Measurements from ENCODE around the gene ELF5. TPM values are rescaled to one million over a fixed set of nuclear protein-coding genes. Genes with fewer than 3 reads are reported as not detected.

Gene ELF5
- total and polyA plus RNA-seq, 10 of the 15 experiments (the other 5 are each of a cell fraction or from before 2014, with no cell fraction given) = not detected

DNA sequence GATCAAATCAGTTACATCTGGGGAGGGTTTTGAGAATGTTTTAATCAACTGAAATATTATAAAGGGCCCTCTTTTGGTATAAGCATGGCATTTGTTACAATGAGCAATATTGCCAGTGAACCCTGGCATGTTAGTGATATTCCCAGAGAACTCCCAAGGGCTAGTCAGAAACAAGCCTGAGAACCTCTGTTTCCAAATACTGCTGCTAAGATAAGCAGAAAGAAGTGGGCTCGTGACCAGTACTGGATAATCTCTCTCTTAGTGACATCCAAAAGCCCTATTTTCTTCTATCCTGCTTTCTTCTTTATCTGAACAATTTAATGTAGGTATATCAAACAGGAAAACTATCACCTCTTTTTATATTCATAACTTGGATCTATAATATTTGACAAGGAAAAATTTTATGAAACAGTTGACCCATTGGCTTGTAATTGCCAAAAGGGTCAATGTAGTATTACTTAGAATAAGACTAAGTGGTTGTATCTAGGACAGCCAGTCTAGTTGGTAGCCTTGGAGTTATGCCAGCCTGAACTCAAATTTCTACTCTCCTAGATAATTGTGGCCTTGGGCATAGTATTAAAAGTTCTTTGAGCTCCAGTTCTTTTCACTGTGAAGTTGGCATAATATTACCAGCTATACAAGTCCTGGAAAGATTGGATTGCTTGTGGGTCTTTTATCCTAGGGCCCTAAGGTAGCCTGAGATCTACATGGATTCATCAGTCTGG lies 59.1 kb downstream of the ELF5 start (continued):
- no peak for TF ChIP-seq ZSCAN29 (IDR thresholded peaks at IDR 0.05)

DNA sequence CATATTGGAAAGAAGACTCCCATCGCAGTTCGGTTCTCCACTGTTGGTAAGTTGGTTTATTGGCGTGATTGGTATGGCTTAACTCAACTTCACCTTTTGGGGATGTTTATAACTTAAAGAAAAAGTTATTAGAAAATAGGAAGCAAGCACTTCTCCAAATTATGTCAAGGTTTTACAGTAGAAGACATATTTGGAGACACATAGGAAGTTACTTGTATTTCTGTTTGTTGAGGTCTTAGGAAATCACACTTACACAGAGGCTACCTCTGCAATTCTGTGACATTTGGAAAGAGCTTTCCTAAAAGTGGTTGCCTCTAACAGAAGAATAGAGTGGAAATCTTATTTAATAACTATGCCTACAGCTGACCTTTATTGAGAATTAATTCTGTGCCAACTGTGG lies 62.5 kb downstream of the ELF5 start:
- ChIA-PET RAD21 (ENCODE audit: unreplicated experiment) (no interaction called here), CTCF (interaction anchor here (0.6 to 3.6 kb wide), 4 partner anchors 11 to 224 kb away, joined by 3 to 13 read pairs (median 6); no protein-coding TSS in a partner anchor), POLR2A (no interaction called here), SMC1A (ENCODE audit: uncharacterized antibody, unreplicated experiment) (interaction anchor here (1.1 to 2.6 kb wide), 3 partner anchors 12 to 150 kb away, joined by 3 to 6 read pairs (median 4); no protein-coding TSS in a partner anchor)
- BruUV-seq (replicated peaks) = no TSS peak
- Histone ChIP-seq H3K9me3 (replicated peaks; ENCODE audit: control insufficient read depth, insufficient read depth, low read length) (no peaks in the 10 kb centered on the region; the same call in 2 of the 3 replicates), H4K20me1 (ENCODE audit: control insufficient read depth, insufficient read depth) (no peaks in the 10 kb centered on the region), H3K79me2 (ENCODE audit: control insufficient read depth, insufficient read depth, low read length) (no peaks in the 10 kb centered on the region), H2AFZ (ENCODE audit: control insufficient read depth, low read depth, low read length) (no peak overlapping the region), H3K27me3 (replicated peaks in 1 of 2; ENCODE audit: control insufficient read depth in 2 of 2, insufficient read depth in 2 of 2, low read length in 1 of 2) (no peaks in the 10 kb centered on the region), H3K4me1 (ENCODE audit: control insufficient read depth, insufficient read depth, low read length) (peaks cover 11% of the 10 kb centered on the region), H3K27ac (ENCODE audit: control insufficient read depth, insufficient read depth) (no peak overlapping the region), H3K4me3 (no peak overlapping the region), H3K4me2 (ENCODE audit: control insufficient read depth, insufficient read depth) (no peak overlapping the region), H3K9ac (ENCODE audit: control insufficient read depth, insufficient read depth, low read length) (no peak overlapping the region), H3K36me3 (ENCODE audit: control insufficient read depth in 2 of 2, insufficient read depth in 2 of 2, low read length in 1 of 2) (peaks cover 2 to 21% of the 10 kb centered on the region in 2 experiments; a peak in 3 of 4 replicates)
- no peak for FAIRE-seq
- 100% methylated on average over 3 of the region's 3 CpGs for WGBS (ENCODE audit: insufficient coverage, insufficient replicate concordance, low lambda C conversion rate, missing lambda C conversion rate)
- intact Hi-C loops (cut with micrococcal nuclease; ENCODE audit: unreplicated experiment) = no loop called here
- no peak for TF ChIP-seq HCFC1 (IDR thresholded peaks at IDR 0.05; ENCODE audit: low read length)
- TF ChIP-seq, protein P1, sequence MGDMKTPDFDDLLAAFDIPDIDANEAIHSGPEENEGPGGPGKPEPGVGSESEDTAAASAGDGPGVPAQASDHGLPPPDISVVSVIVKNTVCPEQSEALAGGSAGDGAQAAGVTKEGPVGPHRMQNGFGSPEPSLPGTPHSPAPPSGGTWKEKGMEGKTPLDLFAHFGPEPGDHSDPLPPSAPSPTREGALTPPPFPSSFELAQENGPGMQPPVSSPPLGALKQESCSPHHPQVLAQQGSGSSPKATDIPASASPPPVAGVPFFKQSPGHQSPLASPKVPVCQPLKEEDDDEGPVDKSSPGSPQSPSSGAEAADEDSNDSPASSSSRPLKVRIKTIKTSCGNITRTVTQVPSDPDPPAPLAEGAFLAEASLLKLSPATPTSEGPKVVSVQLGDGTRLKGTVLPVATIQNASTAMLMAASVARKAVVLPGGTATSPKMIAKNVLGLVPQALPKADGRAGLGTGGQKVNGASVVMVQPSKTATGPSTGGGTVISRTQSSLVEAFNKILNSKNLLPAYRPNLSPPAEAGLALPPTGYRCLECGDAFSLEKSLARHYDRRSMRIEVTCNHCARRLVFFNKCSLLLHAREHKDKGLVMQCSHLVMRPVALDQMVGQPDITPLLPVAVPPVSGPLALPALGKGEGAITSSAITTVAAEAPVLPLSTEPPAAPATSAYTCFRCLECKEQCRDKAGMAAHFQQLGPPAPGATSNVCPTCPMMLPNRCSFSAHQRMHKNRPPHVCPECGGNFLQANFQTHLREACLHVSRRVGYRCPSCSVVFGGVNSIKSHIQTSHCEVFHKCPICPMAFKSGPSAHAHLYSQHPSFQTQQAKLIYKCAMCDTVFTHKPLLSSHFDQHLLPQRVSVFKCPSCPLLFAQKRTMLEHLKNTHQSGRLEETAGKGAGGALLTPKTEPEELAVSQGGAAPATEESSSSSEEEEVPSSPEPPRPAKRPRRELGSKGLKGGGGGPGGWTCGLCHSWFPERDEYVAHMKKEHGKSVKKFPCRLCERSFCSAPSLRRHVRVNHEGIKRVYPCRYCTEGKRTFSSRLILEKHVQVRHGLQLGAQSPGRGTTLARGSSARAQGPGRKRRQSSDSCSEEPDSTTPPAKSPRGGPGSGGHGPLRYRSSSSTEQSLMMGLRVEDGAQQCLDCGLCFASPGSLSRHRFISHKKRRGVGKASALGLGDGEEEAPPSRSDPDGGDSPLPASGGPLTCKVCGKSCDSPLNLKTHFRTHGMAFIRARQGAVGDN (IDR thresholded peaks at IDR 0.05) = no peak
- TF ChIP-seq, protein P2, sequence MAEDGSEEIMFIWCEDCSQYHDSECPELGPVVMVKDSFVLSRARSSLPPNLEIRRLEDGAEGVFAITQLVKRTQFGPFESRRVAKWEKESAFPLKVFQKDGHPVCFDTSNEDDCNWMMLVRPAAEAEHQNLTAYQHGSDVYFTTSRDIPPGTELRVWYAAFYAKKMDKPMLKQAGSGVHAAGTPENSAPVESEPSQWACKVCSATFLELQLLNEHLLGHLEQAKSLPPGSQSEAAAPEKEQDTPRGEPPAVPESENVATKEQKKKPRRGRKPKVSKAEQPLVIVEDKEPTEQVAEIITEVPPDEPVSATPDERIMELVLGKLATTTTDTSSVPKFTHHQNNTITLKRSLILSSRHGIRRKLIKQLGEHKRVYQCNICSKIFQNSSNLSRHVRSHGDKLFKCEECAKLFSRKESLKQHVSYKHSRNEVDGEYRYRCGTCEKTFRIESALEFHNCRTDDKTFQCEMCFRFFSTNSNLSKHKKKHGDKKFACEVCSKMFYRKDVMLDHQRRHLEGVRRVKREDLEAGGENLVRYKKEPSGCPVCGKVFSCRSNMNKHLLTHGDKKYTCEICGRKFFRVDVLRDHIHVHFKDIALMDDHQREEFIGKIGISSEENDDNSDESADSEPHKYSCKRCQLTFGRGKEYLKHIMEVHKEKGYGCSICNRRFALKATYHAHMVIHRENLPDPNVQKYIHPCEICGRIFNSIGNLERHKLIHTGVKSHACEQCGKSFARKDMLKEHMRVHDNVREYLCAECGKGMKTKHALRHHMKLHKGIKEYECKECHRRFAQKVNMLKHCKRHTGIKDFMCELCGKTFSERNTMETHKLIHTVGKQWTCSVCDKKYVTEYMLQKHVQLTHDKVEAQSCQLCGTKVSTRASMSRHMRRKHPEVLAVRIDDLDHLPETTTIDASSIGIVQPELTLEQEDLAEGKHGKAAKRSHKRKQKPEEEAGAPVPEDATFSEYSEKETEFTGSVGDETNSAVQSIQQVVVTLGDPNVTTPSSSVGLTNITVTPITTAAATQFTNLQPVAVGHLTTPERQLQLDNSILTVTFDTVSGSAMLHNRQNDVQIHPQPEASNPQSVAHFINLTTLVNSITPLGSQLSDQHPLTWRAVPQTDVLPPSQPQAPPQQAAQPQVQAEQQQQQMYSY (CRISPR knock-in tag; IDR thresholded peaks at IDR 0.05) = no peak
- TF ChIP-seq BACH1 (IDR thresholded peaks at IDR 0.05; ENCODE audit: borderline replicate concordance) = no peak
- no peak for TF ChIP-seq MEF2A (IDR thresholded peaks at IDR 0.05; ENCODE audit: insufficient read depth, low read depth, low read length)
- TF ChIP-seq POLR2AphosphoS5 (IDR thresholded peaks at IDR 0.05; ENCODE audit: low read length) = no peak
- no peak for TF ChIP-seq MXI1 (IDR thresholded peaks at IDR 0.05; ENCODE audit: low read depth, low read length)
- no peak for TF ChIP-seq ETV6 (conservative IDR thresholded peaks at IDR 0.05 in 1 of 2, IDR thresholded peaks at IDR 0.05 in 1 of 2; ENCODE audit: borderline replicate concordance in 1 of 2, low read depth in 1 of 2)
- TF ChIP-seq POLR2A (IDR thresholded peaks at IDR 0.05; ENCODE audit: low read depth, low read length) = no peak
- TF ChIP-seq SMAD1 (IDR thresholded peaks at IDR 0.05; ENCODE audit: low read depth, partially characterized antibody) = no peak
- no peak for TF ChIP-seq JUNB (IDR thresholded peaks at IDR 0.05)
- TF ChIP-seq, protein P3, sequence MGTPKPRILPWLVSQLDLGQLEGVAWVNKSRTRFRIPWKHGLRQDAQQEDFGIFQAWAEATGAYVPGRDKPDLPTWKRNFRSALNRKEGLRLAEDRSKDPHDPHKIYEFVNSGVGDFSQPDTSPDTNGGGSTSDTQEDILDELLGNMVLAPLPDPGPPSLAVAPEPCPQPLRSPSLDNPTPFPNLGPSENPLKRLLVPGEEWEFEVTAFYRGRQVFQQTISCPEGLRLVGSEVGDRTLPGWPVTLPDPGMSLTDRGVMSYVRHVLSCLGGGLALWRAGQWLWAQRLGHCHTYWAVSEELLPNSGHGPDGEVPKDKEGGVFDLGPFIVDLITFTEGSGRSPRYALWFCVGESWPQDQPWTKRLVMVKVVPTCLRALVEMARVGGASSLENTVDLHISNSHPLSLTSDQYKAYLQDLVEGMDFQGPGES (IDR thresholded peaks at IDR 0.05) = no peak
- TF ChIP-seq CEBPB (IDR thresholded peaks at IDR 0.05; ENCODE audit: borderline replicate concordance in 1 of 2, low read depth in 2 of 2, low read length in 2 of 2) = no peak
- in situ Hi-C loops (cut with MboI) = no loop called here
- DNase-seq (ENCODE audit: low read depth, low spot score) = no peak
- no peak for ATAC-seq
